Measurements from ENCODE around the gene VWA1. TPM values are rescaled to one million over a fixed set of nuclear protein-coding genes. Genes with fewer than 3 reads are reported as not detected.
"Not testable (repeated sequence)": the region's sequence is repeated elsewhere in the genome, so short reads cannot be mapped to it uniquely, and the experiment has no call there.

VWA1 gene
- polyA plus RNA-seq, 4 donors = 48.3 to 104 (median 66.7) TPM

DNA sequence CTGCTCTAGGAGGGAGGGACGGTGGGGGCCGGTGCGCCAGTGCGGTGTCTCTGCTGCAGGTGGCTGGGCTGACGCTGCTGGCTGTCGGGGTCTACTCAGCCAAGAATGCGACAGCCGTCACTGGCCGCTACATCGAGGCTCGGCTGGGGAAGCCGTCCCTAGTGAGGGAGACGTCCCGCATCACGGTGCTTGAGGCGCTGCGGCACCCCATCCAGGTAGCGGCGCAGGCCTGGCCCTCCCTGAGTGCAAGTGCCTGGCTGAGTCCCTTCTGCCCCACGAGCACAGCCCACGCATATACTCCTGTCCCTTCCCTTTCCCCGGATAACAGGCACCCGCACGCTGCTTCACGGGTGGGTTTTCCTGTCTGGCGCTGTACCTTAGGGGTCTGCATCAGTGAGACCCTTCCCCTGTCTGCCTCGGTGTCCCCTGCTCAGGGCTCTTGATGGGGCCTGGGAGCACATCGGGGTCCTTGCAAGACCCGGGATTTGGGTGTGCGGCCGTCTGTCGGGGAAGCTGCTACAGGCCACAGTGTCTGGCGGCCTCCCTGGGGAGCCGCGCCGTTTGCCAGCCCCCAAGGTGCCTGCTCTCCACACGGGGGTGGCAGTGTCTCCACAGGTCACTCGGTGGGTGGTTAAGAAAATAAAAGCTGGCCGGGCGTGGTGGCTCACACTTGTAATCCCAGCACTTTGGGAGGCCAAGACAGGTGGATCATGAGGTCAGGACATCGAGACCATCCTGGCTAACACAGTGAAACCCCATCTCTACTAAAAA lies 19.0 kb downstream of the VWA1 start:
- DNase-seq (ENCODE audit: low read depth in 4 of 4, low spot score in 2 of 4) = not testable (repeated sequence)

DNA sequence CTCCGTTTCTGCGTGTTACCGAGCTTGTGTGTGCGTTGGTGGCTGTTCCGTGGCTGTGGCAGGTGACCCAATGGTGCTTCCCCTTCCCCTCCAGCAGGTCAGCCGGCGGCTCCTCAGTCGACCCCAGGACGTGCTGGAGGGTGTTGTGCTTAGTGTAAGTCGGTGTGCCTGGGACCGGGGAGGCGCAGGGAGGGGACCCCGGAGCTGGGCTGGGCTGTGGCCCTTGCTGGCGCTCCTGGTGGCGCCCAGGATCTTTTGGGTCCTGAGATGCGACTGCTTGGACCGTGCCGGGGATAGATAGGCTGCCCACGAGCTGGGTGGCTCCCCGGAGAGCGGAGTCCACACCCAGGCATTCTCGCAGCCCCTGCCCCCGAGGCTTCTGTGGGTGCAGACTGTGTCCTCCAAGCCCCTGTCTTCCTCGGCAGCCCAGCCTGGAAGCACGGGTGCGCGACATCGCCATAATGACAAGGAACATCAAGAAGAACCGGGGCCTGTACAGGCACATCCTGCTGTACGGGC lies 19.9 kb downstream of the VWA1 start:
- DNase-seq (ENCODE audit: low read depth in 4 of 4, low spot score in 2 of 4) = no peak

DNA sequence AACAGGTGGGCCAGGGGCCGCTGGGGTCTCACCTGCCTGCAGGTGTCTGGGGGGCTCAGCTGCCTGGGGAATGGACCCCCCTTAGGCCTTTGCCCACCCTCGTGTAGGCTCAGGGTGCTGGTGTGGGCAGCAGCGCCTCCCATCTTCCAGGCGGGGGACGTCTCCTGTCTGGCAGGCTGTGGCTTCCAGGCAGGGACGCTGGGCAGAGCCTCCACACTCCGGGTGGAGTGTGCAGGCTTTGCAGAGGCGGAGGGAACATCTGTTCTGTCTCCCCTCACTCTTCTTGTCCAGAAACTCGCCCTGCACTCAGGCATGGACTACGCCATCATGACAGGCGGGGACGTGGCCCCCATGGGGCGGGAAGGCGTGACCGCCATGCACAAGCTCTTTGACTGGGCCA lies 20.4 kb downstream of the VWA1 start:
- DNase-seq (ENCODE audit: low read depth in 4 of 4, low spot score in 2 of 4) = not testable (repeated sequence)

DNA sequence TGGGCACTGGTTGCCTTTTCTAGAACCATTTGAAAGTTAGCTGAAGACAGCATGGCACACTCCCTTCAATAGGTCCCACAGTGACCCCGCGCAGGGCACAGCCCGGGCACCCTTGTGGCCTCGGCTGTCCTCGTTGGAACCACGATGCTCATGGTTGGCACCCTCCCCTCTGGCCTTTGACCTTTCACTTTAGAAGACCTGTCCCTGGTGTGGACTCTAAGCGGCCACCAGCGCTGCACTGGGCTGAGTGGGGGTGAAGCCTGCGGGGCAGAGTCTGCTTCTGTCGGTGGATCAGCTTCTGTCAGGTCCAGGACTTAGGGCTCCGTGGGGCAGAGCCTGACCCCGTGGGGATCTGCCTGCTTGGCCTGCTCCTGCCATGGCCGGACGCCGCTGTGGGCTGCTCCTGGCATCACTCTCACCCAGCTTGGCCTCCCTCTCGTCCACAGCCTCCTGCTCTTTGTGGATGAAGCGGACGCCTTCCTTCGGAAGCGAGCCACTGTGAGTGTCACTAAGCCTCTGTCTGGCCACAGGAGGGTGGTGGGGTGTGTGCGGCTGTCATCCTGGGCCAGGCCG lies 21.3 kb downstream of the VWA1 start:
- DNase-seq (ENCODE audit: low read depth in 4 of 4, low spot score in 2 of 4) = not testable (repeated sequence)

DNA sequence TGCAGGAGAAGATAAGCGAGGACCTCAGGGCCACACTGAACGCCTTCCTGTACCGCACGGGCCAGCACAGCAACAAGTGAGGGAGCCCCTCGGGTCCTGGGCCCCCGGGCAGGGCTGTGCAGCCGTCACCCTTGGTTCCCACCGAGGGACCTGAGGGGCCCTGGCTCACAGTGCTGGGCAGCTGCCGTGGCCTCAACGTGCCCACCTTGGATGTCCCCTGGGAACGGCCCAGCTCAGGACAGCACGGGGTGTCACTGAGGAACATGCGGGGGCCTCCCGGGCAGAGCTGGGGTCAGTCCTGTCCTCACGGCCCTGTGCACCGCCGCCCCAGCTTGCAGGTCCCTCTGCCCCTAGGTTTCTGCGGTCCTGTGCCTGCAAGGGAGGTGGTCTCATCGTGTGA lies 23.7 kb downstream of the VWA1 start:
- not testable (repeated sequence) for DNase-seq (ENCODE audit: low read depth in 4 of 4, low spot score in 2 of 4)

DNA sequence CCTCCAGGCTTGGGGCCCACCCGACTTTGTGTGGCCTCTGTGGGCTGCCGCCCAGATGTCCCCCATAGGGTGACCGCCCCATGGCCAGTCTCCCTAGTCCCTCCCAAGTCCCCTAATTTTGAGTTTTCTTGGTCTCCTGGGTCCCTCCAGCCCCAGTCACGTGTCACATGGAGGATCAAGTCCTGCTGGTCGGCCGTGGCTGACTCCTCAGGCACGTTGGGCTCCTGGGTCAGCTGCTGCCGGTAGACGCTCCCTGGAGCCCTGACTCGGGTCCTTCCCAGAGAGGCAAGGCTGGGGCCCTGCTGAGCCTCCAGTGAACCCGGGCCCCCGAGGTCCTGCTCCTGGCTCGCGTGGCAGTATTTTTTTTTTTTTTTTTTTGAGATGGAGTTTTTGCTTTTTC lies 24.2 kb downstream of the VWA1 start:
- DNase-seq (ENCODE audit: low read depth in 4 of 4, low spot score in 2 of 4) = not testable (repeated sequence)

DNA sequence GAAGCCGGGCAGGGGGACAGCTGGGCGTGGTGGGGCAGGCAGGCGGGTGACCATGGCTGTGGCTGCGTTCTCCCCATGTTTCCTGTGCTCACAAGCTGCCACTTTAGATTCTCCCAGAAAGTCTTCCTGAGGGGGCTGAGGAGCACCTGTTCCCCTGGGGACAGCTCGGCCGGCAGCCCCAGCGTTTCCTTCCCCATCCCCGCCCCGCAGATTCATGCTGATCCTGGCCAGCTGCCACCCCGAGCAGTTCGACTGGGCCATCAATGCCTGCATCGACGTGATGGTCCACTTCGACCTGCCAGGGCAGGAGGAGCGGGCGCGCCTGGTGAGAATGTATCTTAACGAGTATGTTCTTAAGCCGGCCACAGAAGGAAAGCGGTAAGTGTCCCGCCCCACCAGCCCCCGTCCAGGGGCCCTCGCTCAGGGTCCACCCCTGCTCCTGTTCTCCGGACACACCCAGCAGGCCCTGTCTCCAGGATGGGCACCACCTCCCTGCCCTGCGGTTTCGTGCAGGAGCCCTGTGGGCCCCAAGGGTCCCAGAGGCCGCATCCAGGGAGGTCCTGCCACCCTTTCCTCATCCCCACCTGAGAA lies 25.1 kb downstream of the VWA1 start:
- no peak for DNase-seq (ENCODE audit: low read depth in 4 of 4, low spot score in 2 of 4)

DNA sequence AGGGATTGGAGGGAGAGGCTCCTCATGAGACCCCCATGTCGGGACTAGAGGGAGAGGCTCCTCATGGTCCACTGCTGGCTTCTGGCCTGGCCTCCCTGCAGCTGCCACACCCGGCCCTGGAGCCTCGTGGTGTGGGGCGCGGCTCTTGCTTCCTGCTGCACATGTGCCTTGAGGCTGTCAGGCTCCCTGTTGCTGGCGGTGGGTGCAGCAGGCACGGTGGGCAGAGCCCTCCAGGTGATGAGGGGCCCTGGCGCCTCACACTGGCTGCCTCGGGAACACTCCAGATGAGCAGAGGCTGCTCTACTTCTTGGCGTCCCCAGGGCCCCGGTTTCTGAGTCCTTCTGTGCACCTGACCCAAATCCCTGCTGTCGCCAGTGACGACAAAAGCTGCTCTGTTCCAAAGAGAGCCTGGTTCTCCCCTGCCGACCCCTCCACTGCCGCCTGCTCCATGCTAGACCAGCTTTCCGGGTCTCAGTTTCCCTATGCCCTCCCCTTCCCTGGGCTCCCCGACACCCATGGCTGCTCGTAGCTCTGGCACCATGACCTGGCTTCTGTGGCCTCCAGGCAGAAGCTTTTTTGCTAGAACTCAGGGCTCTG lies 26.3 kb downstream of the VWA1 start:
- DNase-seq (ENCODE audit: low read depth in 4 of 4, low spot score in 2 of 4) = no peak

DNA sequence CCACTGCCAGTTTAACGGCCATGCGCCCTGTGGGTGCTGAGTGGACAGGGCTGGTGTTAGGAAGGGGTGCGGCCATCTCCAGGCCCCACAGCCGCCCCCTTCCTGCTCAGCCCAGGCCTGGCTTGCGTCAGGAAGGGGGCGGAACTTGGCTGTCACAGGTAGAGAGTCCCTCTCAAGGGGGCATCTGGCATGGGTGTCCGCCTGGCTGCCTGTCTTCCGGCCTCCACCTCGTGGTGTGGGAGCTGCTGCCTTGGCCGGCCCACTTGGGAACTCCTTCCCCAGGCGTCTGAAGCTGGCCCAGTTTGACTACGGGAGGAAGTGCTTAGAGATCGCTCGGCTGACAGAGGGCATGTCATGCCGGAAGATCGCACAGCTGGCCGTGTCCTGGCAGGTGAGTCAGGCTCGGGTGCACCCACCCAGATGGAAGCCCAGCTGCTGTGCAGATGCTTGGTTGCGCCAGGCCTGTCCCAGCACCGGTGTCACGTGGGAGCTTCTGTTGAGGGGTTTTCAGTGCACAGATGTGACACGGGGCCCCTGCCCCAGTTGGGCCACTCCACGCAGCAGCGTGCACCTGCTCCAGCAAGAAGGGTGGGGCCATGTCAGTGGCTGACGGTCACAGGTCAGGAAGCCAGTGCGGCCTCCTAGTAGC lies 27.0 kb downstream of the VWA1 start:
- DNase-seq (ENCODE audit: low read depth in 4 of 4, low spot score in 2 of 4) = no peak

DNA sequence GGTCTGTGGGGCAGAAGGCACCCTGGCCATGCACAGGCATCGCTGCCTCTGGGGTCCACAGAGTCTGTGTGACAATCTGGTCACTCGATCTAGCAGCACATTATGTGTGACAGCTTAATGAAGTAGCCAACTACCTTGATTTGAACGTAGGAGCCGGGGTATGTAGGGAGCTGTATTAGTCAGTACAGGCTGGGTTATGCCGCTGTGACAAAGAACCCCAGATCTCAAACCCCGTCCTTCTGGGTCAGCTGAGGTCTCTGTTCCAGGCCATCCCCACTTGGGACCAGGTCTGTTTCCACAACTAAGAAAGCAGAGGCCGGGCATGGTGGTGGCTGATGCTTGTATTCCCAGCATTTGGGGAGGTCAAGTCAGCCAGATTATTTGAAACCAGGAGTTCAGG lies 27.8 kb downstream of the VWA1 start:
- DNase-seq (ENCODE audit: low read depth in 4 of 4, low spot score in 2 of 4) = no peak

DNA sequence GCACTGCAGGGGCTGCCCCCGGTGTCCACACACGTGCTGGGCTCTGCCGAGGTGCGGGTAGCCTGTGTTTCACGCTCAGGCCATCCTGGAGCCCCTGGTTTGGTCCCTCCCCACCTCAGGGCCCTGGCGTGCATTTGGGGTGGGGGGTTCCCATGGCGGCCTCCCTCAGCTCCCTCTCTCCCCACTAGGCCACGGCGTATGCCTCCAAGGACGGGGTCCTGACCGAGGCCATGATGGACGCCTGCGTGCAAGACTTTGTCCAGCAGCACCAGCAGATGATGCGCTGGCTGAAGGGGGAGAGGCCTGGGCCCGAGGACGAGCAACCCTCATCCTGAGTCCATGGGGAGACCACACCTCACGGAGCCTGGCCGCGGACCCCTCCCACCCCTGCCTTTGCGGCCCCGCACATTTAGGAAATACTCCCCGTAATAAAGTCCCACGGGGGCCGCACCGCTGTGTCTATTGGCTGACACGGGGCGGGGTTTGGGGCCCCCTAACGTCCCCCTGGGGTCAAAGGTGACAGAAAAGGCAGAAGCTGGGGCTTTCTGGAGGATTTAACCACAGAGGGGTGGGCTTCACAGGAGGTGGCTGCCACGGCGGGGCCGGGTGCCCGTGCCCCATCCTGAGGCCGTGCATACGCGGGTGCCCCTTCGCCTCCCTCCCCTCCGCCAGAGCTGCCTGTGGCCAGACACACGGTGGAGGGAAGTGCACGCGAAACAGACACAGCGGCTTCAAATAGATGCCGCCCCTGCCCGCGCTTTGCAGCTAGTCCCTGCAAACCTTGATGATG lies 32.9 kb downstream of the VWA1 start:
- DNase-seq (ENCODE audit: low read depth in 4 of 4, low spot score in 2 of 4) = not testable (repeated sequence)

DNA sequence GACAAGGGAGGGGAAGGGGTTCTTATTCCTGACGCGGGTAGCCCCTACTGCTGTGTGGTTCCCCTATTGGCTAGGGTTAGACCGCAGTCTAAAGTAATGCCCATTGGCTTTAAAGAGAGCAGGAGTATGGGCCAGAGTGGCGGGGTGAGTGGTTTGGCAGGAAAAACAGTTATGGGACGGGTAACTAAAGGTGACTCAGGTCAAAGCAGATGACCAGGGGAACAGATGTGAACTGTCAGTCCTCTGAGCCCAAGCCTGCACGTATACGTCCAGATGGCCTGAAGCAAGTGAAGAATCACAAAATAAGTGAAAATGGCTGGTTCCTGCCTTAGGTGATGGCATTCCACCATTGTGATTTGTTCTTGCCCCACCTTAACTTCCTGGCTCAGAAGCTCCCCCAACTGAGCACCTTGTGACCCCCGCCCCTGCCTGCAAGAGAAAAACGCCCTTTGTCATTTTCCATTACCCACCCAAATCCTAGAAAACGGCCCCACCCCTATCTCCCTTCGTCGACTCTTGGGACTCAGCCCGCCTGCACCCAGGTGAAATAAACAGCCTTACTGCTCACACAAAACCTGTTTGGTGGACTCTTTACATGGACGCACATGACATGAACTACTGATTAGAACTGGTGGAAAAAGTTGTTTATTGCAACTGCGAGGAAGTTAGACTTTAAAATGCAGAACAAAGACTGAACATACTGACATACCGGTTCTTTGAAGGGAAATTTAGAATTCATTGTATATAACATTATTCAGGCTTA lies 35.3 kb downstream of the VWA1 start:
- DNase-seq (ENCODE audit: low read depth in 4 of 4, low spot score in 2 of 4) = peak in 1 of 4 donors; percentile 3

DNA sequence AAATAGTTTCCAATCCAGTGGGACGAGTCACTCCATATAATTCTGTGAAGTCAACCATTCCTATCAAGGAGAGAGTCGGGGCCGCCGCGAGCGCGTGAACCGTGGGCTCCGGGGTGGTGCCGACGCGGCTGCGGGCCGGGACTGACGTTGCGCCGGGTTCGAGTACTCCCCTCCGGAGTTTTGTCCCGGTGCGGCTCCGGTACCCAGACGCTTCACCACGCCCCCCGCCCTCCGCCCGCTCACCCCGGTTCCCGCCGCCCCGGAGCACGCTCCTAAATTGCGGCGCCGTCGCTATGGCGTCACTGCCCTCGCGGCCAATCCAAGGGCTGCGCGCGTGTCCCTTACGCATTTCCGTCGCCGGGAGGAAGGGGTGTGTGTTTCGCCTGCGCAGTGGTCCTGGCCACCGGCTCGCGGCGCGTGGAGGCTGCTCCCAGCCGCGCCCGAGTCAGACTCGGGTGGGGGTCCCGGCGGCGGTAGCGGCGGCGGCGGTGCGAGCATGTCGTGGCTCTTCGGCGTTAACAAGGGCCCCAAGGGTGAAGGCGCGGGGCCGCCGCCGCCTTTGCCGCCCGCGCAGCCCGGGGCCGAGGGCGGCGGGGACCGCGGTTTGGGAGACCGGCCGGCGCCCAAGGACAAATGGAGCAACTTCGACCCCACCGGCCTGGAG lies 36.0 kb downstream of the VWA1 start, which contains the start of gene ATAD3B:
Gene ATAD3B (plus strand): TSS at position 377 of the 664 bp plus-strand sequence. CDS start 120 bp downstream, at position 497.
- DNase-seq (ENCODE audit: low read depth in 4 of 4, low spot score in 2 of 4) = peak; percentile 60 to 87 (median 78)

DNA sequence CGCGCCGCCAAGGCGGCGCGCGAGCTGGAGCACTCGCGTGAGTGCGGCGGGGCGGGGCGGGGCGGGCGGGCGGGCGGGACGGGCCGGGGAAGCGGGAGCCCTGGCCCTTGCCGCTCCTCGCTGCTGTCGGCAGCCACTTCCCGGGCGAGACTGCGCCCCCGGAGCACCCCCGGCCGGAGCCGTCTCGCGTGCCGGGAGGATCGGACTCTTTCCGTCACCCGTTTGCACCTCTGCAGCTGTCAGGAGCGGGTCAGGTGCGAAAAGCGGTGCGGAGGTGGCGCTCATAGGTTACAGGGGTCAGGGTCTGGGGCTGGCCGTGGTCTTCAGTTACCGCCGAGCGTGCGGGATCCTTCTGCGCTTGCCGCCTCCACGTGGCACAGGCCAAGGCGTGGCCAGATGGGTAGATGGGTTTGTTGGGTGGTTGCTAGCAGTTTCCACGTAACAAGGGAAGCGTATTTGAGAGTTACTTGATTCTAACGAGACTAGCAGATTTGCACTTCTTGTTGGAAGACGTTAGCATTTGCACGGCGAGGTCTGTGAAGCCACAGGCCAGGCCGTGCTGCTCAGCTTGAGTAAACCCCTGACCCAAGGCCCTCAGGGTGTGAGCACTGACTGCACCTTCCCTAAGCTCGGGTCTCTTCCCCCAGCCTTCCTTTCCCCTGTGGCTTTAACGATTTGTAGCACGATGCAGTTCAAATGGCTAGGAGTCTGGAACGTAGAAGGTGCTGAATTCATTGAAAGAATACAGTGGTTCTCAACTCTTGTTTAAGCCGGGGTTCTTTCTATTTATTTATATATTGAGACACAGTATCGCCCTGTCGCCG lies 36.8 kb downstream of the VWA1 start:
- not testable (repeated sequence) for DNase-seq (ENCODE audit: low read depth in 4 of 4, low spot score in 2 of 4)

DNA sequence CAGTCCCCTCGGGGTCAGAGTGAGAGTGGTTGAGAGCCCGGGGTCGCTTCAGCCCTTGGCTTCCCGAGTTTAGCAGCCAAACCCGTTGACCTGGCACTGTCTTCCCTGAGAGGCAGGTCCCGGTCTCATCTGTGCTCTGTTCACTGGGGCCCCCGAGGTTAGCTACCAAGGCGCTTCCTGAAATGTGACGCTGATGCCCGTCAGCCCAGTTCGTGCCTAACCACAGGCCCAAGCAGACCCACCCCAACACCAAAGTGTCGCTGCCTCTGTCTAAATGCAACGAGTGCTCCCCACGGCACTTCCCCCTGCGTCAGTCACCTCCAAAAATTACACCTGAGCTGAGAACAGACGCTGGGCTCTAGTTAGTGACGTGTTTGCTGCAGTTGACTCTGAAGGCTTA lies 40.5 kb downstream of the VWA1 start:
- not testable (repeated sequence) for DNase-seq (ENCODE audit: low read depth in 4 of 4, low spot score in 2 of 4)

DNA sequence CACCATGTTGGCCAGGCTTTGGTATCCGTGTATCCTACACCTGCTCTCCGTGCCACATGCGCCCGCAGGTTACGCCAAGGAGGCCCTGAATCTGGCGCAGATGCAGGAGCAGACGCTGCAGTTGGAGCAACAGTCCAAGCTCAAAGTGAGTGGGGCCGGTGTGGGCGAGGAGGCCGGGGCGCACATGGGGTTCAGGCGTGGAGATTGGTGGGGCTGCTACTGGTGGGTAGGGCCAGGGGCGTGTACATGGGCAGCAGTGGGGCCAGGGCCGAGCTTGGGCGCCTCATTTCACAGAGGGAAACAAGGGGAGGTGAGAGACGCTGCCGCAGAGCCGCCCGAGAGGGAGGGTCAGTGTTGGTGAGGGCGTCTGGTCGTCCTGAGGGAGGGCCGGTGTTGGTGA lies 41.7 kb downstream of the VWA1 start:
- DNase-seq (ENCODE audit: low read depth in 4 of 4, low spot score in 2 of 4) = no peak

DNA sequence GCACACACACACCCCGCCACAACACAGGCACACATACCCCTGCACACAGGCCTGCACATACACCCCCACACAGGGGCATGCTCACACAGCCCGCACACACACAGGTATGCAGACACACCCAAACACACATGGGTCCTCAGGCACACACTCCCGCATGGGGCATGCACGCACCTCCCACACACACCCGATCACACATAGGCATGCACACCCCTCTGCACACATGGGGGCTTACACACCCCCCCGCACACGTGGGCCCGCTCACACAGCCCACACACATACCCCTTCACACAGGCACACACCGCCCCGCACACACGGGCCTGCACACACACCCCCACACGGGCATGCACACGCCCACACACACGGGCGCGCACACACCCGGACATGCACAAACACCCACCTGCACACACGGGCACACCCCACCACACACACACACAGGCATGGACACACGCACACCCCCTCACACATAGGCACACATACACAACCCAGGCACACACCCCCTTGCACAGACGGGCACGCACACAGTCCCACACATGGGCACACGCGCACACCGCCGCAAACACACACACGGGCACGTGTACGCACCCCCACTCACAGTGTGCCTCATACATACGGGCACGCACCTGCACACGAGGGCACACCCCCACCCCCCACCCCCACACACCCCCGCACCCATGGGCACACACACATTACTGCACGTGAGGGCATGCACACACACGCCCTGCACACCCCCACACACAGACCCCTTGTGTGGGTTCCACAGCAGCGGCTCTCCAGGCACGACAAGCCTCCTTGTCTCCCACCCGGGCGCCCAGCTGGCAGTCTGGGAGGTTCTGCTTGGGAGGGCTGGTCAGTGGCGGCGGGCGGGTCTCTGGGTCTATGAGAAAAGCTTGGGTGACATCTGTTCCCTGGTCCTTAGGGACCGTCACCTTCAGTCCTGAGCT lies 44.3 kb downstream of the VWA1 start:
- no peak for DNase-seq (ENCODE audit: low read depth in 4 of 4, low spot score in 2 of 4)

Measured in left renal cortex interstitium (tissue), 4 donors.